GM18526 (cell line): Measurements from ENCODE around the gene ADM2.

Experiments
- POLR2A ChIP-seq: IDR thresholded peaks from 3 replicates; pipeline ENCODE4 v1.6.1; 2011; ENCODE audit not compliant: insufficient read length; ENCODE audit errors: extremely low read depth

The ADM2 gene

DNA sequence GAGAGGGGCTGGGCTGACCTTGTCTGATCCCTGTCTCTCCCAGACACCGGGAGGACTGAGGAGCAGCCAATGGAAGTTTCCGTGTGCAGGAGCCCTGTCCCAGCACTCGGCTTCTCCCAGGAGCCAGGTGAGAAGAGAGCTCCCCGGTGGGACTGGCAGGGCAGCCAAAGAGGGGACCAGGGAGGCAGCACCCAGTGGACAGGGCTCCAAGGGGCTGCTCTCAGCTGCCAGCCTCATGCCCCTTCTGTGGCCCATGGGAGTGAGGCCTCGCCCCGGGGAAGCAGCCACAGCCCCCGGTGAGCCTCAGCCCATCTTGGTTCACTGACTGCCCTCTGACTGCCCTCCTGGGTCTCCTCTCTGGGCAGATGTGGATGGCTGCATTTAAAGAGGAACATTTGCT lies 37.3 kb downstream of the ADM2 start:
- no peak for TF ChIP-seq POLR2A

DNA sequence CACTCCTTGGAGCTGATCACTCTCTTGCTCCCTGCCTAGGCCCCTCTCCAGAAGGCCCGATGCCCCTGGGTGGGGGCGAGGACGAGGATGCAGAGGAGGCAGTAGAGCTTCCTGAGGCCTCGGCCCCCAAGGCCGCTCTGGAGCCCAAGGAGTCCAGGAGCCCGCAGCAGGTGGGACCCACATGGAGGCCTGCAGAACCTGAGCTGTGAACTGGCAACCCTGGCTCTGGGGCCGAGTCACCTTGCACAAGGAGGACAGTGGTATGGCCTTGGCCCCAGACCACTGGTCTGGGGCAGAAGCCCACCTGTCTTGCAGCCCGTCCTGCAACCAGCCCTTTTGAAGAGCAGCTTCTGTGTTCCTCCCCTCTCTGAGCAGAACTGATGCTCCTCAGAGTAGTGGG lies 37.8 kb downstream of the ADM2 start:
- TF ChIP-seq POLR2A = no peak

DNA sequence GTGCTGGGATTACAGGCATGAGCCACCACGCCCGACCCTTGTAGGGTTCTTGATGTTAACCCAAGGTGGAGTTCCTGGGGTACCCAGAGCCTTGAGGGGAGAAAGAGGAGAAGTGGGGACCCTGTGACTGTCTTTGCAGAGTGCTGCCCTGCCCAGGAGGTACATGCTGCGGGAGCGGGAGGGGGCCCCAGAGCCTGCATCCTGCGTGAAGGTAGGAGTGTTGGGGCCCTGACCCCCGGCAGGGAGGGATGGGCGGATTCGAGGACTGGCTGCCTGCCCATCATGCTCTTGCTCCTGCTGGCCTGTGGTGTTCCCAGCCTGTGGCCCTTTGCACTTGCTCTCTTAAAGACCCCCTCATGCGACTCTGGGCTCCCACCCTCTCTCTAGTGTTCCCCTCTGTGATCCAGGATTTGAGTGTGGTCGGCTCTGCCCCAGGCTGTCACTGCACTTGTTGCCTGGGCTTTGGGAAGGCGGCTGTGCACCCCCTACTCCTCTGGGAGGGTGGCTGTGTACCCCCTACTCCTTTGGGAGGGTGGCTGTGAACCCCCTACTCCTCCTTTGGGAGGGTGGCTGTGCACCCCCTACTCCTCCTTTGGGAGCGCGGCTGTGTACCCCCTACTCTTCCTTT lies 39.6 kb downstream of the ADM2 start:
- no peak for TF ChIP-seq POLR2A

DNA sequence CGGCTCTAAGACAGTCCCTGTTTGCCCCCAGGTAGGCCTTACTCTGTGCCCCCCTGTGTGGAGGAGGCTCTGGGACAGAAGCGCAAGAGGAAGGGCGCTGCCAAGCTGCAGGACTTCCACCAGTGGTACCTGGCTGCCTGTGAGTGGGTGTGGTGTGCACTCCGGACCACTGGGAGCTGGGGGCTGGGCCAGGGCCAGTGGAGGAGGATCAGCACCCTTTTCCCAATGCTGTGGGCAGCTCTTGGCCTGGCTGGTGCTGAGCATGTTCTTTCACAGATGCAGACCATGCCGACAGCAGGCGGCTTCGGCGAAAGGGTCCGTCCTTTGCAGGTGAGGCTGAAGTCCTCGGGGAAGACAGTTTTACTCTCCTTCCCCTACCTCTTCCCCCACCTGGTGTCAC lies 40.4 kb downstream of the ADM2 start:
- TF ChIP-seq POLR2A = no peak

DNA sequence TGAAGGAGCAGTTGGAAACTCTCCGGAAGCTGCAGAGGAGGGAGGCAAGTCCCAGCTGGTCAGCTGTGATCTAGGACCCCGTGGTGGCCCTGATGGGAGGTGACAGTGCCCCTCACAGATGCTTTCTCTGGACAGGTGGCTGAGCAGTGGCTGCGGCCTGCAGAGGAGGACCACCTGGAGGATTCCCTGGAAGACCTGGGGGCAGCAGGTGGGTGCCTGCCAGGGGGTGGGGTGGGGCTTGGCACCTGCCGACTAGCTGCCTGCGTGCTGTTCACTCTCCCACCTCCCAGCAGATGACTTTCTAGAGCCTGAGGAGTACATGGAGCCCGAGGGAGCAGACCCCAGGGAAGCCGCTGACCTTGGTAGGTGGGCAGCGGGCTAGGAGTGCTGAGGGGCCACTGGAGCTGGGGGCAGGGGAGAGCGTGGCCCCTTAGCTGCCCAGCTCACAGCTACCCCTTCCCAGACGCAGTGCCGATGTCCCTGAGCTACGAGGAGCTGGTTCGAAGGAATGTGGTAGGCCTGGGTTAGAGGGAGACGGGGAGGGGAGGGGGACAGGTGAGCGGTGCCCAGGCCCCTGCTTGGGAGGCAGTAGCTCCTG lies 41.0 kb downstream of the ADM2 start:
- no peak for TF ChIP-seq POLR2A

DNA sequence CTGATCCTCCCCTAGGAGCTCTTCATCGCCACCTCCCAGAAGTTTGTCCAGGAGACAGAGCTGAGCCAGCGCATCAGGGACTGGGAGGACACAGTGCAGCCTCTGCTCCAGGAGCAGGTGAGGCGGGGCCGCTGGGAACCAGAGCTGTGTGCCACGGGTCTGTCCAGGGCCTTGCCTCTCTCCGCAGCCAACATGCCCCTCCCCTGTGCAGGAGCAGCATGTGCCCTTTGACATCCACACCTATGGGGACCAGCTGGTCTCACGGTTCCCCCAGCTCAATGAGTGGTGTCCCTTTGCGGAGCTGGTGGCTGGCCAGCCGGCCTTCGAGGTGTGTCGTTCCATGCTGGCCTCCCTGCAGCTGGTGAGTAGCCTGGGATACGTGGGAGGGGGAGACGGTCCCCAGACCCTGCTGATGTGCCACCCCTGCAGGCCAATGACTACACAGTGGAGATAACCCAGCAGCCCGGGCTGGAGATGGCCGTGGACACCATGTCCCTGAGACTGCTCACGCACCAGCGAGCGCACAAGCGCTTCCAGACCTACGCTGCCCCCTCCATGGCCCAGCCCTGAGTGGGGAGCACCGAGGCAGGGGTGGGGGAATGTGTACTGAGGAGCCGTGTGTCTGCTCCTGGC lies 41.6 kb downstream of the ADM2 start:
- no peak for TF ChIP-seq POLR2A

DNA sequence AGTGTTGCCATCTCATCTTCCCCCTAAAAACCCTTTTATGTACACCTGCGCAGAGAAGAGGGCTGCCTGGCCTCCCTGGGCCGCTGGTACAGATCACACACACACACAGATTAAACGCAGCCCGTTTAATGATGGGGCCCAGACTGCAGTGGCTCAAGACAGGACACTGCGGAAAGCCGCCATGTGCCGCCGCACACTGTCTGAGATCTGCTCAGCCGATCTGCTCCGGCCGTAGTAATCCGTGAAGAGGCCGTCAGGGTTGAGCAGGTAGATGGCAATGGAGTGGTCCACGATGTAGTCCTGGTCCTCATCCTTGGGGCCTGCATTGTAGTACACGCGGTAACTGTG lies 42.1 kb downstream of the ADM2 start:
- TF ChIP-seq POLR2A = no peak

DNA sequence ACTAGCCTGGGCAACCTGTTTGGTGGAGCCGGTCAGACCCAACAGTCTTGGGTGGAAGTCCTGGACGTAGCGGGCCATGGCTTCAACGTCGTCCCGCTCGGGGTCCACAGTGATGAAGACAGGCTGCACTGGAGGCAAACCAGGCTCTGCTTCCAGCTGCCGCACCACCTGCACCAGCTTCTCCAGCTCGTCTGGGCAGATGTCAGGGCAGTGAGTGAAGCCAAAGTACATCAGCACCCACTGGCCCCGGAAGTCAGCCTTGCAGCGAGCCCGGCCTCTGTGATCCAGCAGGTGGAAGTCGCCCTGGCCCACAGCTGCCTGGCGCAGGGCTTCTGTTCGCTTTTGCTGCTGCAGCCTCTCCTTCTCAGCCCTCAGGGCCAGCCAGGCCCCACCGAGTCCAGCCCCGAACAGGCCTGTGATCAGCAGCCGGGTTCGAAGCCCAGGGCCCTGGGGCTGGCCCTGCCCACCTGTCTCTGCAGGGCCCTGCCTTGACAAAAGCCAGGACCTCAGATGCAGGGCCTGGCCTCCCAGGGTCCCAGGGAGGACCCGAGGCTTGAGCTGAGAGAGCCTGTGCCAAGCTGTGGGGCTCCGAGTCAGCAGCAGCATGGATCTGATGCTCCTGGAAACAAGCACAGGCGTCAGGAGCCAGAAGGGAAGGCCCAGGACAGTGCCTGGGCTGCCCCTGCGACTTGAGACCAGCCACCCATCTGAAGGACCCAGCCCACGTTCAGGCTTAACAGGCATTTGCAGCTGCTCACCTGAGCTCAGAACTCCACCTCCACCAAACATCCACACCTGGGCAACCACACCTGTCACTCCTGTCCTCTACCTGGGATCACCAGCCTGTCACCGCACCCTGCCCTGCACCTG lies 42.7 kb downstream of the ADM2 start:
- no peak for TF ChIP-seq POLR2A

DNA sequence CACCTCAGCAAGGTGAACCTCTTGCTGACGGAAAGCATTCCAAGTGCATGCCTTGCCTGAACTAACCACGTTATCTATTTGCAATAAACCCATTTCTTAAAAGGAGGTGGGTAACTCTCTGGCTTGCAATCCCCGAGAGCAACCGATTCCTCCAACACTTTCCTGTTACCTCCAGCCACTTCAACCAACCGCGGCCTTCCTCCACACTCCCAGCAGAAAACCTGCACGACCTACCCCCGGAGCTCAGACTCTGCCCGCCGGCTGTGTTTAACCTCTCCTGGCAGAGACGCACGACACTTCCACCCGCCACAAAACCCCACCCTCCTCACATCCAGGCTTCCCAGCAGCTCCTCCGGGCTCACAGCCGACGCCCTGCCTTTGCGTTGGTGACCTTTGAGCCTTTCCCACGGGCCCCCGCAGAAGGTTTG lies 43.3 kb downstream of the ADM2 start:
- no peak for TF ChIP-seq POLR2A

DNA sequence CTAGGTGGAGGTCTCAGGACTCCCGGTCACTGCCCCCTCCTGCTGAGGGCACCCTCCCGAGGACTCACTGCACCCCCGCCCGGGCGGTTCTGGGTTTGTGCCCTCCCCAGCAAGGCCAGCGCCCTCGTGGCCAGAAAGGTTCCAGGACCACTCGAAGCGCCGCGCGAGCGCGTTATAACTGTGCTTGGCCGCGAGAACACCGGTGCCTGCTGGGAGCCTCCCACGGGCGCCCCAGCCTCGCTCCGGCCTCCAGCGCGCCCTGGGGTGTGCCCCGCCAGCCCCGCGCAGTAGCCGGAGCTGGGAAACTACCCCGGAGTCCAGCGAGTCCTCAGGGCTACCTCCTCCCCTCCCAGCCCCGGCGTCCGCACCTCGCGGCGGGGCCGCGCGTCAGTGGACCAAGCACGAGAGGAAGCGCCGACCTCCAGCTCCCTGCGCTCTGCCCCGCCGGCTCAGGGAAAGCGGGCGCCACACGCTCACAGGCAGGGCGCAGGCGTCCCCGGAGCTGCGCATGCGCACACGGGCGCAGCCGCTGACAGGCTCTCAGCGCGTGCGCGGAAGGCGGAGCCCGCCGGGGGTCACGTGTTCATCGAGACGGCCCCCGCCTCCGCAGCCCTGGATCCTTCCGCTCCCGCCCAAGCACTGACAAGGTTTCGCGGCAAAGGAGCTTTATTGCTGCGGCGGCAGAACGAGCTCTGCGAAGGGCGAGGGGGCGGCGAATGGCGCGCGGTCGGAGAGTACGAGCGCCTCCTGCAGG lies 43.9 kb downstream of the ADM2 start, which contains the start of gene SCO2:
Gene SCO2 (minus strand): TSS at position 495 of the 754 bp plus-strand sequence. CDS start 1,187 bp downstream, outside the sequence.
- peak; percentile 86 for TF ChIP-seq POLR2A

DNA sequence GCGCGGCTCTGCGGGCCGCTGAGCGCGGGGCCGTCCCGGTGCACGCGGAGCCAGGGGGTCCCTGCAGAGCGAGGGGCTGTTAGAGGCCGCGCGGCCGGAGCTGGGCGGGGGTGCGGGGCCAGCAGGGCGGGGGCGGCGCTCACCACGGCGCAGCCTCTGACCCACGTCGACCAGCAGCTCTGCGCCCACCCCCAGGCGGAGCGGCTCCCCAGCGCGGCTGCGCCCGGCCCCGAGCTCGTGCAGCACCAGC lies 44.4 kb downstream of the ADM2 start:
- TF ChIP-seq POLR2A = no peak

DNA sequence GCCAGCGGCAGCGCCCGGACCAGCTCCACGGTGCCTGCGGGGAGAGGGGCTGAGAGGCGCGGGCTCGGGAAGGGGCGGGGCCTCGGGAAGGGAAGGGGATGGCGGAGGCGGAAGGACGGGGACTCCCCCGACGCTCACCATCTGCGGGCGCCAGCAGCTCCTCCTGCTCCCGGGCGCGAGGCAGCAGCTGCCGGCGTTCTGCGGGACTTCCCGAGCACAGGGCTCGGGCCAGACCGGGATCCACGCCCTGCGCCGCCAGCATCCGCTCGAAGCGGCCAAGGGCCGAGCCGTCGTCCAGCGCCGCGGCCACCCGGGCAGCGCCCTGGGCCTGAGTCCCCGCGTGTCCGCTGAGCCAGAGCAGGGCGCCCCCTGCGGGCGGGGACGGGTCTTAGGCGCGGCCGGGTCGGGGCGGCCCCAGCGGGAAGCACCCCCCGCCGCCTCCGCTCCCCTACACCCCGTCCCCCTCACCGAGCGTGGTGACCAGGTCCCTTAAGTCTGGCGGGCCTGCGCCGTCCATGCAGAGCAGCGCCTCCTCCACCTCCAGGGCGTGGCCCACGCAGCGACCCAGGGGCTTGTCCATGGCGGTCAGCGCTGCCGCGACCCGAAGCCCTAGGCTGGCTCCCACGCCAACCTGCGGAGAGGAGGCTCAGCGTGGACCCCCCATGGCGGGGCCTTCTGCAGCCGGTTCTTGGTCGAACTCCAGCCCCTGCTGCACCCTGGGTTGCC lies 44.9 kb downstream of the ADM2 start:
- TF ChIP-seq POLR2A = peak; percentile 46

DNA sequence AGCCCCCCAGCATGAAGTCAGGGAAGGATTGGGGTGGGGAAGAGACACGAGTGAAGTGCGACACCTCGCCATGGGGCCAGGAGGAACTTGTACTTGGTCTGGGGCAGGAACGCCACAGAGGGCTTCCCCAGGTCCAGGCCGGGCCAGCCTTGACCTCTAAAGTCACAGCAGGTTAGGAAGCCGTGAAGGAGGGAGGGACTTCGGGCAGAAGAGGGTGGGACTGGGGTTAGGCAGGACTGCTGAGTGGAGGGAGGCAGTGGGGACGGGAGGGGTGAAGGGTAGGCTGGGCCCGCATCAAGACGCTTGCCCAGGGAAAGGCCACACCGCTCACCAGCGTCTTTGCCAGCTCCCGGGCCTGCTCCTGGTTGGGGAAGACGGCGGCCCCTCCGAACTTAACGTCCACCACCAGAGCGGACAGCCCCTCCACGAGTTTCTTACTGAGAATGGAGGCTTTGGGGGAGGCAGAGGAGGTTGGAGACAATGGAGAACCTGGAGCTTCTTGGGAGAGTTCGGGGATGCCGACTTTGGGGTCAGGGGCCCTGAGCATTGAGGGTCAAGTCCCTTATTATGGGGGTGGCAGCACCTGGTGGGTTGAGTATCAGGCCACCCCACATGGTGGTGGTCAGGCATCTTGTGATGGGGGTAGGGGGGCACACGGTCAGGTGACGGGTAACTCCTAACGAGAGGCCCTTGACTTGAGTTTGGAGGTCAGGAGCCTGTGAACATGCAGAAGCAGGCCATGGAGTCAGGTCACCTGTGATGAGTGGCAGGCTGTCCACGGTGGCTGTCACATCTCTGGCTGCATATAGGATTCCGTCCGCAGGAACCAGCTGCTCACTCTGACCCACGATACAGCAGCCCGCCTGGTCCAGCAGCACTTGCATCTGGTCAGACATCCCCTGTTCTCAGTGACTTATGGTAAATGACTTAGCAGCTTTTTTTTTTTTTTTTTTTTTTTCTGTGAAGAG lies 45.8 kb downstream of the ADM2 start:
- peak; percentile 66 for TF ChIP-seq POLR2A

DNA sequence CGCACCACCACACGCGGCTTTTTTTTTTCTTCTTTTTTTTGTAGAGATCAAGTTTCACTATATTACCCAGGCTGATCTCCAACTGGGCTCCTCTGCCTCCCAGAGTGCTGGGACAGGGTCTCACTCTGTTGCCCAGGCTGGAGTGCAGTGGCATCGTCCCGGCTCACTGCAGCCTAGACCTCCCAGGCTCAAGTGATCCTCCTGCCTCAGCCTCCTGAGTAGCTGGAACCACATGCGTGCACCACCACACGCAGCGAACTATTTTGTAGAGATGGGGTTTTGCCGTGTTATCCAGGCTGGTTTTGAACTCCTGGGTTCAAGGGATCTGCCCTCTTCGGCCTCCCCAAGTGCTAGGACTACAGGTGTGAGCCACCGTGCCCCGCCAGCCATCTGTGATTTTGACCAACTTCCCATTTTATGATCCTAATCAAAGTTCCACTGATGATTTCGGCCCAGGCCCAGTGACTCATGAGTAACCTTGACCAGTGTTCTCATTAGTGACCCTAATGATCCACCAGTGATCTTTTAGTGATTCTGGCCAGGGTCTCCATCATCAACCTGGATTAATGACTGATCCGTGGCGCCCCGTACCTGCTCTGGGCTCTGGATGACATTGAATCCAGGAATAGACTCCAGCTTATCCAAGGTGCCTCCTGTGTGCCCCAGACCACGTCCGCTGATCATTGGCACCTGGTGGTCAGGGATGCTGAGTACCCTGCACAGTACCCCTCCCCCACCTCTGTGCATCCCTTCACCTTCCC lies 46.8 kb downstream of the ADM2 start:
- peak; percentile 32 for TF ChIP-seq POLR2A
